NK-92 (cell line): ENCODE results near the gene COL3A1.

ENCODE experiments used
- DNase-seq: peaks from one replicate; lab custom pipeline; 2025; ENCODE audit not compliant: unreplicated experiment; lab: John Stamatoyannopoulos, UW

COL3A1 gene

DNA sequence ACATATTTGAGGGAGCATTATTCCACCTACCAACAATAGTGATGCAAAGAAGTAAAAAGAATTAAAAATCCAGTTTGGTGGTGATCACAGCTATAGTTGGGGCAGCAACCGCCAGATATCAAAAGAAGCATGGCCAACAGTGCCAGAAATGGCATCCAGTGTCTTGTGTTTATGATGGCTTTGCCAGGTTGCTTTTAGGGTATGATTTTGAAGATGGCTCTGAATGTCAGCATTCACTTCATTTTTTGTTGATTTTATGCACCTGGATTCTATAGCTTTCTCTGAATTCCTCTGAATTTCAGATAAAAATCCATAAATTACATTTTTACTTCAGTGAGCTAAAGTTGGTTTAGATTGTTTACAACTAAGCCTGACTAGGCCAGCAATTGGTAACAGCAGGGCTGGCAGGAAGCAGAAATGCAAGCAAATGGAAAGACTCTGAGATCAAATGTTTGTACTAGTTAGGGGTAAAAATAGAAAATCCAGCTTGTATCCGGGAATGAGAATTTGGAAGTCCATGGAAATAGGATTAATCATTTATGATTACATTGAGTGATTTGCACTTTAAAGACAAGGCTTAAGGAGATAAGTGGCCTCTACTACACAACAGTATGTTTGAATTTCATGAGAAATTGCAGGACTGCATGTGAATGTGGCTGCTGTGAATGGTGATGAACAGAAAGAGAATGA is 40.4 kb downstream of the COL3A1 start:
- DNase-seq, result no peak

DNA sequence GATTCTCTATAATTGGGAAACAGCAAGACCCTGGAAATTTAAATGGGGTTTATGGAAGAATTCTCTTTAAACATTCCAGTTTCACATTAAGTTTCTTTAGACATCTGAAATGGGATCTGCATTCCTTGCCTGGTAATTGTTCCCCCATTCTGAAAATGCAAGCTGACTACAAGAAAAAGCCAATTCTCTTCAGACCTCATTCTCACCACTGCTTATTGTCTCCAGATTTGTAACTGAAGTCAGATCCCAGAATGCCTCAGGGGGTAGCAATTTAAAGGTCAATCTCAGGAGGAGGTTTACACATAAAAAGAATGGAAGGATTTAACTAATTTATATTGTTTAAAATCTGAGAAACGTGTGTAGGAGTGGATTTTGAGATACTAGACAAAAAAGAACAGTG is 41.2 kb downstream of the COL3A1 start:
- DNase-seq, result no peak

DNA sequence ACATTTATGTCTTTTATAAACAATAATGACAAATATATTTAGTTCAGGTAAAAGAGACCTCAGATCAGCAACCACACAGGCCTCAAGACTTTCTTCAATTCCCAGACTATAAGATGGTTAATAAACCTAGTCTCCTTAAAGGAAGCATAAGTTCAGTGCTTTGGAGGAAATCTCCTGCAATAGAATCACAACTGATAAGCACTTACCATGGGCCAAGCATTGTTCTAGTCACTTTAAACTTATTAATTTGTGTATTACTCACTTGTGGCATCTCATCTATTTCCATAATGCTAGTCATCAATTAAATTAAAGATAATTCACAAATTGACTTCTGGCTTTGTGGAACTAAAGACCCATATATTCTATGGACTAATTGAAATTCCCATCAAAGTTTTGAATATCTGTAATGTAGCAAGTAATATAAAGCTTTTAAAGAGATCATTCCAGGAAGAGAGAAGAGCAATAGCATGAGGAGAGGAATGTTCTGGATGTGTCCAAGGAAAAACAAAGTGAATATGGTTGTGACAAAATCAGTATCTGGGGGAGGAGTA is 42.2 kb downstream of the COL3A1 start:
- DNase-seq, result no peak

DNA sequence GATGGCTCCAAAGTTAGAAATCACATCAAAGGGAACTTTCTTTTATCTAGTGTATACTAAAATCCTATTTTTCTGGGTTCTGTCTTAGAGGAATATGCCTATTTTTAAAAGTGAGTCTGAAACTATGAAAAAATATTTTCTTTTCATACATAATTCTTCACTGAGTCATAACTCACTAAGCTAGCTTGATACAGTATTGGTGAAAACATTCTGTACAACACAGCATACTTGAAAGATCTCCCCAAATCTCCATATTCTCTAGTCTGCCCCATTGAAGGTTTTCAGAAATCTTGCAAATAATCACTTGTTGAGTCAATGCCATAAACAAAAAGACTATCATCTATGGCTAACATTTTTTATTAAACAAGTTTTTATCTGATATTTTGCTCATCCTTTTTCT is 44.5 kb downstream of the COL3A1 start:
- DNase-seq, result no peak

DNA sequence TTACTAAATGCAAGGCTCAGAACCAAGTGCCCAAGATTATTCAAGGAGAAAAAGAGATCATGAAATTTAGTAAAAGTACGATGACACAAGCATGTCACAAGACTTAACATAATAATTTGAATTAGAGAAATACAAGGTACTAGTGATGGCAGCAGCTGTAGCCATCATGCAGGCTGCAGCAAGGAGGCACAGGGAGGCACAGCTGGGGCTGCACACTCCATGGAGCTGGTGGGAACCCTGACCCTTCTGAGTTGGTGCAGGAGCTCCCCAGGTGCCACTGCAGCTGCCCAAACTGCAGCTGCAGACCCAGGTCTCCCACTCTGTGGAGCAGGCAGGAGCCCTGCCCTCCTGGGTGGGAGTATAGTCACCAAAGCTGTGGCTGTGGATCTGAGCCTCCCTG is 46.0 kb downstream of the COL3A1 start:
- no peak for DNase-seq

DNA sequence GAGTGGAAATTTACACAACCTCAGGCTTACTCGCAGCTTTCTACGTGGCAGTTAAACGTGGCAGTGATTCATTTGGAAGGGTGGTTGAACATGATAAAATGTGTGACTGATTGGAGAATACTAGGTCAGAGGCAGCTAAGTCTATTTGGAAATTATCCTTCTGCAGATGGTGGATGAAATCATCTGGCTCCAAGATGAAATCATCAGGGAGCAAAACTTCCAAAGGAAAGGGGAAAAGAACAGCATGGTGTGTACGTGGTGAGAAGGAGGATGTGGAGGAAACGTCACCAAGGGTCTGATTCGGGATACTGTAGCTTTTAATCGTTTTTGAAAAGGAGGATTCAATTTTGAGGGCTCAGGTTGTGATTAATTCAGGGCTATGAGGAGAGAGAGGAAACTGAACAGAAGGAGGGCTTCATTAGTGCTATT is 47.9 kb downstream of the COL3A1 start:
- no peak for DNase-seq

DNA sequence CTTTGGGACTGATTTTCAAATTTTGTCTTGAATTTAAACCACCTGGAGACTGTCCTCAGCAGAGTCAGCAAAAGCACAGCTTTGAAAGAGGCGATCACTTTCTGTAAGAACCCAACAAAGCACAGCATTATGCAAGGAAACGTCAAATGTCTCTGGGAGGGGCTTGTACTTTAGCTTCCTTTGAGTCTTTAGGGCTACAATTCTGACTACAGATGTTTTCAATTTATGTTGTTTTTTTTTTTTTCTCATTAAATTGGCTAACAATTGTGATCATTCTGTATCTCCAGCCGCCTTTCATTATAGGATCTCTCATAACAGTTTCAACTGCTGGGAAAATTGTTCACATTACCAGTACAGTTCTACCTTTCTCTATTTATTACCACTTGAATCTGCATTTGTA is 48.3 kb downstream of the COL3A1 start:
- no peak for DNase-seq

DNA sequence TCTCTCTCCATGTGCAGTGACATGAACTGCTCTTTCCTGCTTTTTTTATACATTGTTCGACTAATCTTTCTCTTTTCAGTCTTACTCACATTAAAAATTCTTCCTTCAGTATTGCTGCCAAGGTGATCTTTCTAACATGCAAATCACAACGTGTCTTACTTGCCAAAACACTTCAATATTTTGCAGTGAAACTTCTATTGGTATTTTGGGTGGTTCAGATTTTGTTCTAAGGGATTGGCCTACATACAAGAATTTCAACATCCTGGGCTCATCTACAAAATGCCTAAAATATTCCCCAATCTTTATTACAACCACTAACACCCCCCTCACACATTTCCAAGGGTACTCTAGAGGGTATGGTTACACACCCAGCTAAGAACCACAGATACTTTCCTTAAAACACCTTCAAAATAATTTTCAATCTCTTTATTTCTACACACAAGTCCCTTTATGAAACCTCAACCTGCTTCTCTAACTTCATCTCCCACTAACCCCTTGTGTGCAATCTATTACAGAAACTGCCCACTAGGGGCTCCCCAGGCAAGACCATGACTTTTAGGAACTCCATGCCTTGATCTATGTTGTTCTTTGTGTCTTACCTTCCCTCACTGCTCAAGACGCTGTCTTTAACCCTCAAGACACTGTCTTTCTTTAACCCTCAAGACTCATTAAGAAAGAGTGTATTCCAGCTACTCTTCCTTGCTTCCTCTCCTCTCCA is 50.9 kb downstream of the COL3A1 start:
- no peak for DNase-seq

DNA sequence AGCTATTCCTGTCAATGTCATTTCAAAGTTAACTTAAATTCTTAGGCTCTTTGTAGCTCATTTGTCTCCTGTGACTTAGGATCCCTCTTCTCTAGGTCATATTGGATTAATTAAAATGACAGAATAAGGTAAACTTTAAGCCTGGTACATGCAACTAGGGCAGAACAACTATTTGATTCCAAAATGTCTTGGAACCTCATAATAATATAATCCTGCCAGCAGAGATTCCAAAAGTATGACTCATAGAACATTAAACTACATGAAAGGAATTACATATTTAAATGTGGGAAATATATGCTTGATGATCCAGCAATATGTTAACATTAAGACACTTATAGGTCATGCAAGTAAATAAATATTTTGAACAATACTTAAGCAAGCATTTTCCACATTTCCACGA is 63.3 kb downstream of the COL3A1 start:
- no peak for DNase-seq

DNA sequence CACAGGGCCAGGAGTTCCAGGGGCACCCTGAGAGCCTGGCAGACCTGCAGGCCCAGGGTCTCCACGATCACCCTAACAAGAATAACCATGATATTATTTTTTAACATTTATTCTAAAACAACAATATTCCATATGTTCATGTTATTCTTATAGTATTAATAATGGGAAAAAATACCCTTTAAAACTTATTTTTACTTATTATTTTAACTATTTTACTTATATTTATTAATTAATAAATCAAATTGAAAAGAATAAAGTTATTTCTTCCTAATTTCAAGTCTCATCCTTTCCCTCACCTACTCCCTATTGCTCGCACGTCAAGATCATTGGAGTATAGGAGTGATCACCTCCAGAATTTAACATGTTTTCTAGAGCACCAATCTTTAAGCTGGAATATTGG is 71.7 kb downstream of the COL3A1 start:
- DNase-seq, result no peak

DNA sequence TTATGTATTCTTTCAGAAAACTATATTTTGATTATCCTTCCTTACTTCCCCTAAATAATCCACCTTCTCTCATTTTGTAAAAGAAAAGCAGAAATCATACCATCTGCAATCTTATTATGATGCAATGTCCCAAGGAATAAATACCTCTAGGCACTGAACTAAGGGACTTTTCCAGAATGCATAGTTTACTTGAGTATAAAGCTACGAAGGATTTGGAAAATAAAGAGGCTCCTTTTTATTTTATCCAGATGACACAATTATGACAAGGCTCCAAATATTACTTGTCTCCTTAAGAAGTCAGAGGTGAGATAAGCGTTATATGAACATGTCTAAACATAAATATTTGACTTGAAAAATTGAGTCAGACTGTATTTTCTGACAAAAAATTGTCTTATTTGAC is 72.1 kb downstream of the COL3A1 start:
- no peak for DNase-seq

DNA sequence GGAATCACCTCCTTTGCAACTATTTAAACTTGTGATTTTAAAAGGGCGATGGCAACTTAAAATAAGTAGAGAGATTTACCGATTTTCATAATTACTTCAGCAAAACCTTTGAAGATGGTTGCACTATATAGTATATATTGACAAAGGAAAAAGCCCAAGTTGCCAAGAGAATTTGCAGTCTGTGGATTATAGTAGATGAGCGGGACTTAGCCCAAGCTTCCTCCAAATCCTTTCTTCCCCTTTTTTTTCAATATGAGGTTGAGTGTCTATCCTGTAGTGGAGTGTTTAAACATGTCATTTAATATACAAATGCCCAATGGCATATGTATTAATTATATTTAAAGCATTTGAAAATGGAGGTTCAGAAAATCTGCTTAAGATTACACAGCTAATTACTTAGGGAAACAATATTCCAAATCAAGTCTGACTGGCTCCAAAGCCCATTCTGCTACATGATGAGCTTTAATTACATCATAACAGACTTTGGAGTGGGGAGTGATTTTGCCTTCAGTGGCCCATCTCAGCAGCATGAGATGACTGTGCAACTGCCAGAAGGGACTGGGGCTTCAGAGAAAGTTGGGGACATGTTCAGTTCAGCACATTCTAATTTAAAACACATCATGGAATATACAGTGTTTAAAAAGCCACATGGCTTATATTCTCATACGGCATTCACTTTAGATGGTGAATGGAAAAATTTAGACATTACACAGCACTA is 73.2 kb downstream of the COL3A1 start:
- no peak for DNase-seq

DNA sequence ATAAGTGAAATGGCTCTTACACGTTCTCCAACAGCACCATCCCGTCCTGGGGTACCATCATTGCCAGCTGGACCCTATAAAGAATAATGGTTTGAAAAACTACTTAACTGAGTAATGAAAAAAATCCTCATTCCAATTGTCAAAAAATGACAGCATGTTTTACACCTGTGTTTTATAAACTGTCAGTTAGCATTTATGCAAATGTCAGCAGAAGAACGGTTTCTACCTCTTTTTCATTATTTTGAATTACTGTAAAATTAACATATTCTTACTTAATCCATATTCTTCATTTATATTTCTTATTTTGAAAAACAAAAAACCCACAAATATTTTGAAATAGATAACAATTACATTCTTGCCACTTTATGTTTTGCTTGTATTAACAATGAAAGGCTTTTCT is 74.0 kb downstream of the COL3A1 start:
- DNase-seq, result no peak

DNA sequence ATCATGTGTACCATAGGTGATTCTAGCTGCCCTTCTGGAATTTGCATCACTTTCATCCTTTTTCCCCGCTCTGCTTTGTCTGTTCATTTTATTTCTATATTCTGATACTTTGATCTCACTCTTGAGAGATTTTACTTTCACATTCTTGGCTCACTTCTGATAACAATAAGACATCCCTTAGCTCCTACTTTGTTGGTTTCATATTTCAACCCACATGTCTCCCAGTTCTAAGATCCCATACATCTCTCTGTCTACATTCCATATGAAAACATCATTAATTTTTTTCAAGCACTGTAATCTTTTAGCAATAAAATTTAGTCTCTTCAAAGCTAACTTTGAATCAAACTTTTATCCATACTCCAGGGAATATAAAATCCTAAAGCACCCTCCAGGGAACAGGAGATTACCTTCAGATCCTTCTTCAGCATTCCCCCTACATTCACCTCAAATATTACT is 75.6 kb downstream of the COL3A1 start:
- DNase-seq, result no peak

DNA sequence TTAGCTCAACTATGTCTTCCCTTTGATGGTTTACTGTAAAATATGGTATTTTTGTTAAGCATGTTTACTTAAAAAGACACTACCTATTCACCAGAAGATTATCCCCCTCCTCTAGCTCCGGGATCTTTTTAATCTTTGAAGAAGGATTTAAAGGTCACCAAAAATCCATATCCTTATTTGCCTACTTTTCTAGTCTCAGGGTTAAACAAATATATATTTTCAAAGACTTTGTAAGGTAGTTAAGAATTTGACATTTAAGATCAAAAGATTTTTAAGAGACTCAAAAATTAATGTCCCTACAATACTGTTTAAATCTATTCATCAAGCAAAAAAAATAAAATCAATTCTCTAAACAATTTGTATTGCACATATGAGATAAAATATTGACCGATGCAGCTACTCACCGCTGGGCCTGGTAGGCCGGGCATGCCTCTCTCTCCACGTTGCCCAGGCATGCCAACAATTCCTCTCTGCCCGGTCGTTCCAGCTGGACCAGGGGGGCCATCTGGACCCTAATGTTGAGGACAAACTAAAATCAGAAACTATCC is 76.1 kb downstream of the COL3A1 start:
- DNase-seq, result no peak

DNA sequence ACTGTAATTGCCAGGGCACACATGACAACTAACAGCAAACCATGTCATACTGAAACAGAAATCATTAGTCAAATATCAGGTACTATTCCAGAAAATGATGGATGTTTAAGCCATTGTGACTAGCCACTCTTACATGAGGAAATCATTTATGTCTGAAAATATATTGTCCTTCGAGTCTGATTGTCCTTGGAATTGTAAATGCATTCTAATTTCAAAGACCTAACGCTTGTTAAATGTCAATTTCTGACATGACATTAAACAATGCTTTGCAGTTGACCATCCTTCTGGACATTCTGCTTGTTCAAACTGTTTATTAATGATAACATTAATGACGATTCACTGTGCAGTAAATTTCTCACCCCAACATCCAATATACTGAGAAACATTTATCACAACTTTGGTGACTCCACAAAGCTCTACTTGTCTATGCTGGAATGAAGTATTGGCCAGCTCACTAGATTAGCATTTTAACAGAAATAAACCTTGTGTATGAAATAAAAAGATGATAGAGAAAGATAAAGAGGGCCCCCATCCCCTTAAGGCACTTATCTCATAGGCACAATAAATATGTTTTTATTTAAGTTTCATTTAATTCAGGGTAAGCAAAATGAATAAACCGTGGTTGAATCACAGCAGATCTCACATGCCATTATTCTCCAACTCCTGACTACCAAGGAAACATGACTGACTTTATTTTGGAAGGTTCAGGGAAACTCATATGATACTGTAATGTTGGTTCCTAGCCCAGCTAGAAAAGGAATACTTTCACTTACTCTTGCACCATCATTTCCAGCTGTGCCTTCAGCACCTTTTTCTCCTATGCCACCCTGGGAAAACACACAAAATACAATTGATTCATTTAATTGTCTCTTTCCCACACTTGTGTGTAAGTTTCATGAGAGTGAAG is 82.3 kb downstream of the COL3A1 start:
- DNase-seq, result no peak

DNA sequence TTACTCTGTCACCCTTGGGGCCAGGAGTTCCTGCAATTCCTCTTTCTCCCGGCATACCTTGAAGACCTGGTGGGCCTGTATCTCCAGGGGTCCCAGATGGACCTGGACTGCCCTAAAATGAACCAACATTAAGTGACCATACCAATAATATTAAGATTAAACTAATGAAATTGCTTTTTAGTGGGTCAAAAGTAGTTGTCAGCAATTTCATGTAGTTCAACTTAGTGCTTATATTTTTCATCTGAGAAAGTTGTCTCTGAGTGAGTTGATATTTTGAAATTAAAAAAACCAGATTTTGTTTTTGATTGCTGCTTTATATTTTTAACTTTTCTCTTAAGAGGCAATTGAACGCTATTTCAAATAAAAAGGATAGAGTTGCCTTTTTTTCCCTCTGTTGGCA is 83.1 kb downstream of the COL3A1 start:
- DNase-seq, result no peak

DNA sequence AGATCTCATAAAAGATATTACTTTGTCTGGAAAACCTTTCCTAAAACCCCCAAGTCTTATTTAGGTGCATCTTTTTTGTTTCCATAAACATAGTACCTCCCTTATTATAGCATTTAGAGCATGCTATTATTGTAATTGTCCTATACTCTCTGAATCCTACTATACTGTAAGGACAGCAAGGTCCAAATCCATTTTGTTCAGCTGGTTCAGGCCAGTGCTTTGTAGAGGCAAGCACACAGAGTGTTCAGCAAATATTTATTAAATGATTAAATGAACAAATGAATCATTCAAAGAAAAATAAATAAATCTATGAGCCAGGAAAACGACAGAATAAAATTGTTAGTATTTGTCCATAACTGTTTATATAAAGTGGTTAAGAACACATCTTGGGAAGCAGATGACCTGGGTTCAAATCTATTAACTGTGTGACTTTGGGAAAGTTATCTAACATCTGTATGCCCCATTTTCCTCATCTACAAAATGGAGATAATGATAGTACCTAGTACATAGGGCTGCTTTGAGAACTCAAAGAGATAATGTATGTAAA is 86.0 kb downstream of the COL3A1 start:
- DNase-seq, result no peak
